Stimulated activated CD4-positive, alpha-beta T cell treated with anti-CD3 and anti-CD28 coated beads, TNF-alpha, amount 100 ng/mL, for 24 hours (primary cell): ENCODE data around the gene ZNF791.
"Not testable (repeated sequence)": the region's sequence is repeated elsewhere in the genome, so short reads cannot be mapped to it uniquely, and the experiment has no call there.

Experiments
- DNase-seq, 3 experiments: peaks; one replicate each; pipeline ENCODE4 v3.0.0-alpha.2; 2020; ENCODE audit warnings: low read depth in 3 of 3

The ZNF791 gene

GRCh38 chr19:12667731-12668302 lies 57.1 kb downstream of the ZNF791 start:
- DNase-seq = no peak

- DNase-seq = no peak
These were observed 57.6 kb downstream of the ZNF791 start for GRCh38 chr19:12668346-12668745.

GRCh38 chr19:12668932-12669269 lies 58.2 kb downstream of the ZNF791 start:
- peak; percentile 42 to 67 (median 42) for DNase-seq

GRCh38 chr19:12669270-12670158 lies 58.8 kb downstream of the ZNF791 start:
- peak; percentile 52 to 69 (median 63) for DNase-seq

GRCh38 chr19:12670159-12670928 lies 59.6 kb downstream of the ZNF791 start:
- no peak for DNase-seq

- DNase-seq = no peak
These were observed 62.0 kb downstream of the ZNF791 start for GRCh38 chr19:12672744-12673143.

- no peak for DNase-seq
These were observed 64.7 kb downstream of the ZNF791 start for GRCh38 chr19:12675399-12675798.

GRCh38 chr19:12675940-12676339 lies 65.2 kb downstream of the ZNF791 start:
- DNase-seq = no peak

GRCh38 chr19:12676384-12676792 lies 65.7 kb downstream of the ZNF791 start:
- DNase-seq = peak; percentile 78 to 90 (median 86)

- DNase-seq = no peak
These were observed 66.2 kb downstream of the ZNF791 start for GRCh38 chr19:12676928-12677327.

- DNase-seq = not testable (repeated sequence)
These were observed 67.3 kb downstream of the ZNF791 start for GRCh38 chr19:12678039-12678438.

GRCh38 chr19:12680034-12680433 lies 69.3 kb downstream of the ZNF791 start:
- DNase-seq = no peak

- DNase-seq = peak; percentile 82 to 87 (median 86)
These were observed 70.6 kb downstream of the ZNF791 start, which contains the start of gene DHPS for GRCh38 chr19:12681074-12681987. DHPS (minus strand) TSS chr19:12681880; CDS start chr19:12681766, 114 bp downstream.
